ENCODE results near the gene CASZ1.

CASZ1 gene

GRCh38 chr1:10820422-10820821 is 24.0 kb upstream of the CASZ1 start:
- DNase-seq: no peak

GRCh38 chr1:10819198-10819901 is 22.9 kb upstream of the CASZ1 start:
- no peak for DNase-seq

GRCh38 chr1:10818262-10819197 is 22.1 kb upstream of the CASZ1 start:
- no peak for DNase-seq

GRCh38 chr1:10816743-10817369 is 20.4 kb upstream of the CASZ1 start:
- DNase-seq: no peak

GRCh38 chr1:10816233-10816632 is 19.8 kb upstream of the CASZ1 start:
- DNase-seq: no peak

- DNase-seq: no peak
Measured at GRCh38 chr1:10815858-10816195, 19.4 kb upstream of the CASZ1 start.

GRCh38 chr1:10814976-10815857 is 18.8 kb upstream of the CASZ1 start:
- no peak for DNase-seq

GRCh38 chr1:10814312-10814711 is 17.9 kb upstream of the CASZ1 start:
- DNase-seq: no peak

- no peak for DNase-seq
Measured at GRCh38 chr1:10813799-10814198, 17.4 kb upstream of the CASZ1 start.

GRCh38 chr1:10812387-10812915 is 16.0 kb upstream of the CASZ1 start:
- DNase-seq: no peak

- no peak for DNase-seq
Measured at GRCh38 chr1:10808441-10808840, 12.0 kb upstream of the CASZ1 start.

- DNase-seq: no peak
Measured at GRCh38 chr1:10806966-10807365, 10.5 kb upstream of the CASZ1 start.

GRCh38 chr1:10803971-10804820 is 7.8 kb upstream of the CASZ1 start:
- no peak for DNase-seq

- DNase-seq: no peak
Measured at GRCh38 chr1:10802944-10803715, 6.7 kb upstream of the CASZ1 start.

GRCh38 chr1:10800778-10801177 is 4.3 kb upstream of the CASZ1 start:
- DNase-seq: no peak

GRCh38 chr1:10799726-10800125 is 3.3 kb upstream of the CASZ1 start:
- no peak for DNase-seq

GRCh38 chr1:10795276-10796021 is 997 bp downstream of the CASZ1 start:
- no peak for DNase-seq

- DNase-seq: no peak
Measured at GRCh38 chr1:10794724-10795275, 1.6 kb downstream of the CASZ1 start.

GRCh38 chr1:10793129-10793651 is 3.3 kb downstream of the CASZ1 start:
- no peak for DNase-seq

Data from islet precursor cell (in vitro differentiated cells).